ENCODE results near the gene NPR1.

NPR1 gene

DNA sequence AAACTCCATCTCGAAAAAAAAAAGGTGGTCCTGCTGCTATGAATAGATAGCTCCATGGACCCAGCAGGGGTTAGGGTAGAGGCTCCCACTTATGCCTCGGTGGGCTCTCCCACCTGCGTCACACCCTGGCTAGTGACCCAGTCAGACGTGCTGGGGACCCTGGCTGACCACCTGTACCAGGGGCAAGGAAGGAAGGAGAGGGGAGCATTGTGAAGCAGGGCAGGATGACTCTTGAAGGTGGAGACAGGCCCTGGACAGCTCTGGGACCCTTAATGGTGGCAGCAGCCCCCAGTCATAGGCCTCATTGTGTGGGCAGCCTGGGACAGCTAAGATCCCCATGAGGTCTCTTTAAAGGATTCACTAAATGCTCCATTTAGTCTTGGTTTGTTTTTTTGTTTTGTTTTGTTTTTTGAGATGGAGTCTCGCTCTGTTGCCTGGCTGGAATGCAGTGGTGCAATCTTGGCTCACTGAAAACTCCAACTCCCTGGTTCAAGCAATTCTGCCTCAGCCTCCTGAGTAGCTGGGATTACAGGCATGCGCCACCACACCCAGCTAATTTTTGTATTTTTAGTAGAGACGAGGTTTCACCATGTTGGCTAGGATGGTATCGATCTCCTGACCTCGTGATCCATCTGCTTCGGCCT, 30.4 kb upstream of the NPR1 start:
- TF ChIP-seq, protein P1, sequence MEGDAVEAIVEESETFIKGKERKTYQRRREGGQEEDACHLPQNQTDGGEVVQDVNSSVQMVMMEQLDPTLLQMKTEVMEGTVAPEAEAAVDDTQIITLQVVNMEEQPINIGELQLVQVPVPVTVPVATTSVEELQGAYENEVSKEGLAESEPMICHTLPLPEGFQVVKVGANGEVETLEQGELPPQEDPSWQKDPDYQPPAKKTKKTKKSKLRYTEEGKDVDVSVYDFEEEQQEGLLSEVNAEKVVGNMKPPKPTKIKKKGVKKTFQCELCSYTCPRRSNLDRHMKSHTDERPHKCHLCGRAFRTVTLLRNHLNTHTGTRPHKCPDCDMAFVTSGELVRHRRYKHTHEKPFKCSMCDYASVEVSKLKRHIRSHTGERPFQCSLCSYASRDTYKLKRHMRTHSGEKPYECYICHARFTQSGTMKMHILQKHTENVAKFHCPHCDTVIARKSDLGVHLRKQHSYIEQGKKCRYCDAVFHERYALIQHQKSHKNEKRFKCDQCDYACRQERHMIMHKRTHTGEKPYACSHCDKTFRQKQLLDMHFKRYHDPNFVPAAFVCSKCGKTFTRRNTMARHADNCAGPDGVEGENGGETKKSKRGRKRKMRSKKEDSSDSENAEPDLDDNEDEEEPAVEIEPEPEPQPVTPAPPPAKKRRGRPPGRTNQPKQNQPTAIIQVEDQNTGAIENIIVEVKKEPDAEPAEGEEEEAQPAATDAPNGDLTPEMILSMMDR (conservative IDR thresholded peaks at IDR 0.05; ENCODE audit: low read depth) = no peak
- peak overlapping the region; percentile 53 for H3K27ac ChIP-seq
- POLR2A ChIA-PET (ENCODE audit: low non-redundant PET) = interaction anchor here (0.6 kb wide), 1 partner anchor 14 kb away, joined by 3 read pairs; the partner anchor contains the start of gene CHTOP
- CTCF ChIA-PET = no interaction called here
- DNase-seq (ENCODE audit: low spot score) = no peak

DNA sequence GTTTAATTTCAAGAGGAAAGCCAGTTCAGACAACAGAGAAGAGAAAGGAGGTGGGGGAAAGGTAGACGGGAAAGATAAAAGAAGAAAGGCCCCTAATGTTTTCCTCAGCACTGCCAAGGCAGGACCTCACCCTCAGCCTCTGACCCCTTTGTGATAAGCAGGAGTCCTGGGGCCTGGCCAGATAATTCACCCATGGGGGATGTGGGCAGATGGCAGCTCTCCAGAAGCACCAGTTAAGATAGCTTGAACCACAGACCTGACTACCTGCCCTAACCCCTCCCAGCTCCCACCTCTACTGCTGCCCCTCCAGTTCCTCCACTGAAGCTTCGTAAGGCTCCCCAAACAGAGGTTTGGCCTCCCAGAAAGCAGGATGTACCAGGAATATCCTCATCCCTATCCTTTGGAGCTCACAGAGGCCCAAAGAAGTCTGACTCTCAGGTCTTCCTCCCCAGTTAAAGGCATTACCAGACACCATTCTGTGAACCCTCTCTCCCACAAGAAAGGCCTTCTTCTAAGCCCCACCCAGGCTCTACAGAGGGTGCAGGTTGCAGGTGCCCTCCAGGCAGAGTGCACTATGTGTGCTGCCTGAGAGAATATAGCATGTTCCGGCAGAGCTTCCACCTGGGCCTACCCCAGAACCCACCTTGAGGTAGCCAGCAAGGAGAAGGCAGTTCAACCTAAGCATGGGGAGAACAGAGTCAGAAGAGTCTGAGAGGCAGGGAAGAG, 29.2 kb upstream of the NPR1 start:
- no peak for DNase-seq (ENCODE audit: low spot score)
- peak overlapping the region; percentile 44 for H3K27ac ChIP-seq
- POLR2A ChIA-PET (ENCODE audit: low non-redundant PET) = no interaction called here
- TF ChIP-seq, protein P1 (conservative IDR thresholded peaks at IDR 0.05; ENCODE audit: low read depth) = no peak
- CTCF ChIA-PET = interaction anchor here (0.5 to 0.6 kb wide), 2 partner anchors 33 to 96 kb away, joined by 3 to 5 read pairs; partner anchors contain the start of gene S100A14

DNA sequence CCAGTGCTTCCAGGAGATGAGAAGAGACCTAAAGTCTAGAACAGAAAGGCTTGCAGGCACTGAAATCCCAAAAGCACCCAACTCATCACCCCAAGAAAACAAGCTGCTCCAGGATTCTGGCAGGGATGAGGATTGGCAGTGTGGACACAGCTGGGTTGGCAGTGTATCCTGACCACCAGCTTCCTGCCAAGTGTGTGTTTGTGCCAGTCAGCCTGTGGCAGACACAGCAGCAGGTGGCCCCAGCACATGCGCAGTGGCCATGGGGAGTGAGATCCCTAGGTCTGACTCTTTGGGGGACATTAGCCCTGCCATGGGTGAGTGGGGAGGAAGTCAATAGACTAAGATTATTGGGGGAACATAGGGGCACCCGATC, 28.6 kb upstream of the NPR1 start:
- peak overlapping the region; percentile 44 for H3K27ac ChIP-seq
- ChIA-PET POLR2A (ENCODE audit: low non-redundant PET) (no interaction called here), CTCF (interaction anchor here (0.5 kb wide), 1 partner anchor 34 kb away, joined by 3 read pairs; the partner anchor contains the start of gene S100A14)
- no peak for DNase-seq (ENCODE audit: low spot score)
- TF ChIP-seq, protein P1 (conservative IDR thresholded peaks at IDR 0.05; ENCODE audit: low read depth) = no peak

DNA sequence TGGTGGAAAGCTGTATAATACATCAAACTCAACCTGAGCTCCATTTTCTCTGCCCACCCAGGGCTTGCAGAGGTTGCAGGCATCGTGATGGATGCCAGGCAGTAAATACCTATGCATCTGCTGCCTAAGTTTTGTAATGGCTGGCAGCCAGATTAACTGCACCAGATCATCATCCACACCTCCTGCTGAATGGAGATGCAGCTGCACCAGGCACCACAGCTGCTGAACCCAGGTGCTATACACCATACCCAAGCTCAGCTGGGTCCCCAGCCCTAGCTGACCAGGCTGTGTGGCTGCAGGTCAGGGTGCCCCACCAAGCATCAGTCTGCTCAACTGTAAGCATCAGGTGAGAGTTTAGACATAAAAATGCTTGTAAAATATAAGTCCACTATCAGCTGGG, 26.7 kb upstream of the NPR1 start:
- CTCF ChIA-PET = no interaction called here
- POLR2A ChIA-PET (ENCODE audit: low non-redundant PET) = interaction anchor here (0.6 kb wide), 1 partner anchor 12 kb away, joined by 3 read pairs; no protein-coding TSS in a partner anchor
- no peak for DNase-seq (ENCODE audit: low spot score)
- H3K27ac ChIP-seq = no peak overlapping the region
- TF ChIP-seq, protein P1 (conservative IDR thresholded peaks at IDR 0.05; ENCODE audit: low read depth) = no peak

DNA sequence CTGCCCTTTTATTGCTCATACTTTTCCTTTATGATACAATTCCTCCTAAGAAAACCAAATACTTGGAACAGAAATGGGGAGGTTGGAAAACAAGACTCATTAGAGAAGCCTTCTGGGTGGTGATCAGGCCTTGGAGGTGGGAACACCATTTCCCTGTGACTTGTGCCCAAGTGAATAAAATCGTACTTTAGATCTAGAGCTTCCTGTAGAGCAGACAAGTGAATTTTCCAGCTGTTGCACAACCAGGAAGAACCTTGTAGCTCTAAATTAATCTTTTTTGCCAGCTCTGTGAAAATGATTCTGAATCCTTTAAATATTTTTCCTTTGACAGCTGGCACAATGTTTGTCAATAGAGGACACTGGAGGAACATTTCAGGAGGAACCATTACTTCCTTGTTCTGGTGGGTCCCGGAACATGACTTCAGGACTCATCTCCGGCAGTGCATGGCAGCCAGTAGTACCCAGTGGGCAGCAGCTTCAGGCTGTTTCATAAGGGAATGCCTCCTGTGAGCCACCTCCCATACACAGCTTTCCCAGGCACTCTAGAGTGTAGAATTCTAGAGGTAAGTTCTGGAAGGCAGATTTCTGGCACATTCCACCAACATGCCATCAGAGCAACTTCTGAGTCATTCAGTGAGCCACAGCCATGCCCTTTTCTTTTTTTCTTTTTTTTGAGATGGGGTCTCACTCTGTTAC, 25.5 kb upstream of the NPR1 start:
- H3K27ac ChIP-seq = peak overlapping the region; percentile 50; the same call in 1 of the 2 replicates
- ChIA-PET CTCF (no interaction called here), POLR2A (ENCODE audit: low non-redundant PET) (interaction anchor here (1.0 kb wide), 1 partner anchor 26 kb away, joined by 3 read pairs; no protein-coding TSS in a partner anchor)
- DNase-seq (ENCODE audit: low spot score) = peak; percentile 44
- TF ChIP-seq, protein P1 (conservative IDR thresholded peaks at IDR 0.05; ENCODE audit: low read depth) = no peak

DNA sequence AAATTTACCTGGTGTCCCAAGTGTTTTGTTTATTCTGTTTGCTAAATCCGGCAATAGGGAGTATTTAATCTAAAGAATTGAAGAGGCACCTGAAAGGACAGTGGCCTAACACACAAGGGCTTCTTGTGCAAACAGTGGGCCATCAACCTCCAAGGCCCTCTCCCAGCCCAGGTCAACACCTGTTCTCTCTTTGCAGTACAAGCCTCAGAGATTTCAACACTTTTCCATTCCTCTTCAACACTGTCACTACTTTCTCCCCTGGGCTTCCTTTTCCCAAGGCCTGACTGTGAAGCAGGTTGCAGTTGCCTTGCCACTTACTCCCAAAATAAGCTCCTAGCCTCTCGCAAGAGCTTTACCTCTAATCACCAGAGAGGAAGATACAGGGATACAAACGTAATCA, 23.2 kb upstream of the NPR1 start:
- CTCF ChIA-PET = no interaction called here
- TF ChIP-seq, protein P1 (conservative IDR thresholded peaks at IDR 0.05; ENCODE audit: low read depth) = no peak
- POLR2A ChIA-PET (ENCODE audit: low non-redundant PET) = no interaction called here
- no peak overlapping the region for H3K27ac ChIP-seq
- no peak for DNase-seq (ENCODE audit: low spot score)

Measured in RWPE1 (cell line).